Measurements from ENCODE around the gene GRK6. TPM values are rescaled to one million over a fixed set of nuclear protein-coding genes. Genes with fewer than 3 reads are reported as not detected.

Gene GRK6
- total and polyA plus RNA-seq, 9 of the 15 experiments (the other 6 are each of a cell fraction or from before 2014, with no cell fraction given) = 0.63 to 122 (median 44.5) TPM

DNA sequence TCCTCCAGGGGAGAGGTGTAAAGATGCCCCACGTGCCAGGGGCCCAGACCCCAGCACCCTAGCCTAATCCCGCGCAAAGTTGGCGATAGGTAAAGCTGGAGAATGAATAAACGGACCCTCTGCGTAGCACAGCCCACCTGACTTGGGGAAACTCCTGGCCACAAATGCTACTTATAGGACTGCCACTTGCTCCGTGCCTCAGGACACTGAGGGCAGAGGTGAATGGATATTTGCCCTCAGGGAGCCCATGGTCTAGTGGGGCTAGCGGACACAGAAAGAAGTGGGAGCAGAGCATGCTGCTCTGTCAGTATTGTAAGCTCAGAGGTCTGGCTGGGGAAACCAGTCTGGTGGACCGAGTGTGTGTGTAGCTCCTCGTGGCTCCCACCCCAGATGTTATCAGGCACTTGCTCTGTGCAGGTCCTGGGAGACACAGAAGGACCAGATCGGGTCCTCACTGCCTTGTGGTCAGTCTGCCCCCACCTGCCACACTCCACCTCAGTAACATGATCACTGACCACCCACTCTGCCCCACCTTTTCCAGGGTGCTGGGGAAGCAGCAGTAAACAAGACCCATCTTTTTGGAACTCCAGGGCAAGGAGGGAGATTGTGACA is 841 bp downstream of the GRK6 start (continued):
- 0 out of 2 replicates have a peak, but pooled peaks have one; percentile 43 for TF ChIP-seq BACH1 (tag; IDR thresholded peaks at IDR 0.05)
- no peak for TF ChIP-seq CCNT2 (IDR thresholded peaks at IDR 0.05; ENCODE audit: borderline replicate concordance, extremely low read depth, insufficient read length, low read depth, low read length)
- peak; percentile 53 for TF ChIP-seq GABPB1 (CRISPR knock-in tag; IDR thresholded peaks at IDR 0.05)
- TF ChIP-seq, protein P1, sequence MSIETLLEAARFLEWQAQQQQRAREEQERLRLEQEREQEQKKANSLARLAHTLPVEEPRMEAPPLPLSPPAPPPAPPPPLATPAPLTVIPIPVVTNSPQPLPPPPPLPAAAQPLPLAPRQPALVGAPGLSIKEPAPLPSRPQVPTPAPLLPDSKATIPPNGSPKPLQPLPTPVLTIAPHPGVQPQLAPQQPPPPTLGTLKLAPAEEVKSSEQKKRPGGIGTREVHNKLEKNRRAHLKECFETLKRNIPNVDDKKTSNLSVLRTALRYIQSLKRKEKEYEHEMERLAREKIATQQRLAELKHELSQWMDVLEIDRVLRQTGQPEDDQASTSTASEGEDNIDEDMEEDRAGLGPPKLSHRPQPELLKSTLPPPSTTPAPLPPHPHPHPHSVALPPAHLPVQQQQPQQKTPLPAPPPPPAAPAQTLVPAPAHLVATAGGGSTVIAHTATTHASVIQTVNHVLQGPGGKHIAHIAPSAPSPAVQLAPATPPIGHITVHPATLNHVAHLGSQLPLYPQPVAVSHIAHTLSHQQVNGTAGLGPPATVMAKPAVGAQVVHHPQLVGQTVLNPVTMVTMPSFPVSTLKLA (conservative IDR thresholded peaks at IDR 0.05) = peak; percentile 77 to 80
- 0 out of 2 replicates have a peak, but pooled peaks have one; percentile 73 for TF ChIP-seq ZC3H4 (CRISPR knock-in tag; IDR thresholded peaks at IDR 0.05; ENCODE audit: borderline replicate concordance)
- 0 out of 2 replicates have a peak, but pooled peaks have one; percentile 3 for TF ChIP-seq SMARCE1 (IDR thresholded peaks at IDR 0.05)
- peak; percentile 13 to 84; a peak in 2 of 4 replicates for TF ChIP-seq SIN3A (IDR thresholded peaks at IDR 0.05; ENCODE audit: borderline replicate concordance in 2 of 2, control insufficient read depth in 1 of 2, low read depth in 2 of 2, low read length in 2 of 2)
- TF ChIP-seq TRIM28 (IDR thresholded peaks at IDR 0.05) = no peak
- TF ChIP-seq, protein P2, sequence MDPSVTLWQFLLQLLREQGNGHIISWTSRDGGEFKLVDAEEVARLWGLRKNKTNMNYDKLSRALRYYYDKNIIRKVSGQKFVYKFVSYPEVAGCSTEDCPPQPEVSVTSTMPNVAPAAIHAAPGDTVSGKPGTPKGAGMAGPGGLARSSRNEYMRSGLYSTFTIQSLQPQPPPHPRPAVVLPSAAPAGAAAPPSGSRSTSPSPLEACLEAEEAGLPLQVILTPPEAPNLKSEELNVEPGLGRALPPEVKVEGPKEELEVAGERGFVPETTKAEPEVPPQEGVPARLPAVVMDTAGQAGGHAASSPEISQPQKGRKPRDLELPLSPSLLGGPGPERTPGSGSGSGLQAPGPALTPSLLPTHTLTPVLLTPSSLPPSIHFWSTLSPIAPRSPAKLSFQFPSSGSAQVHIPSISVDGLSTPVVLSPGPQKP (CRISPR knock-in tag; IDR thresholded peaks at IDR 0.05) = no peak
- TF ChIP-seq, protein P3, sequence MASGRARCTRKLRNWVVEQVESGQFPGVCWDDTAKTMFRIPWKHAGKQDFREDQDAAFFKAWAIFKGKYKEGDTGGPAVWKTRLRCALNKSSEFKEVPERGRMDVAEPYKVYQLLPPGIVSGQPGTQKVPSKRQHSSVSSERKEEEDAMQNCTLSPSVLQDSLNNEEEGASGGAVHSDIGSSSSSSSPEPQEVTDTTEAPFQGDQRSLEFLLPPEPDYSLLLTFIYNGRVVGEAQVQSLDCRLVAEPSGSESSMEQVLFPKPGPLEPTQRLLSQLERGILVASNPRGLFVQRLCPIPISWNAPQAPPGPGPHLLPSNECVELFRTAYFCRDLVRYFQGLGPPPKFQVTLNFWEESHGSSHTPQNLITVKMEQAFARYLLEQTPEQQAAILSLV (tag; IDR thresholded peaks at IDR 0.05) = no peak
- TF ChIP-seq ELF2 (CRISPR knock-in tag; IDR thresholded peaks at IDR 0.05) = no peak
- peak; percentile 26 for TF ChIP-seq TAF1 (IDR thresholded peaks at IDR 0.05; ENCODE audit: control insufficient read depth, extremely low read depth, insufficient read depth, low read length, severe bottlenecking)
- no peak for TF ChIP-seq PRPF4 (IDR thresholded peaks at IDR 0.05; ENCODE audit: insufficient read depth, low read depth, low read length, poor library complexity, severe bottlenecking)
- TF ChIP-seq ZNF436 (CRISPR knock-in tag; IDR thresholded peaks at IDR 0.05) = no peak
- no peak for TF ChIP-seq RAD51 (IDR thresholded peaks at IDR 0.05; ENCODE audit: borderline replicate concordance, low read depth)
- TF ChIP-seq ELF1 (tag; IDR thresholded peaks at IDR 0.05) = no peak
- TF ChIP-seq NFRKB (IDR thresholded peaks at IDR 0.05; ENCODE audit: low read depth) = peak; percentile 38; the same call in 1 of the 2 replicates
- TF ChIP-seq, protein P4, sequence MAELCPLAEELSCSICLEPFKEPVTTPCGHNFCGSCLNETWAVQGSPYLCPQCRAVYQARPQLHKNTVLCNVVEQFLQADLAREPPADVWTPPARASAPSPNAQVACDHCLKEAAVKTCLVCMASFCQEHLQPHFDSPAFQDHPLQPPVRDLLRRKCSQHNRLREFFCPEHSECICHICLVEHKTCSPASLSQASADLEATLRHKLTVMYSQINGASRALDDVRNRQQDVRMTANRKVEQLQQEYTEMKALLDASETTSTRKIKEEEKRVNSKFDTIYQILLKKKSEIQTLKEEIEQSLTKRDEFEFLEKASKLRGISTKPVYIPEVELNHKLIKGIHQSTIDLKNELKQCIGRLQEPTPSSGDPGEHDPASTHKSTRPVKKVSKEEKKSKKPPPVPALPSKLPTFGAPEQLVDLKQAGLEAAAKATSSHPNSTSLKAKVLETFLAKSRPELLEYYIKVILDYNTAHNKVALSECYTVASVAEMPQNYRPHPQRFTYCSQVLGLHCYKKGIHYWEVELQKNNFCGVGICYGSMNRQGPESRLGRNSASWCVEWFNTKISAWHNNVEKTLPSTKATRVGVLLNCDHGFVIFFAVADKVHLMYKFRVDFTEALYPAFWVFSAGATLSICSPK (IDR thresholded peaks at IDR 0.05; ENCODE audit: borderline replicate concordance) = 0 out of 2 replicates have a peak, but pooled peaks have one; percentile 57
- TF ChIP-seq NR2C1 (IDR thresholded peaks at IDR 0.05) = no peak
- TF ChIP-seq NR2C1 (tag; IDR thresholded peaks at IDR 0.05) = no peak
- TF ChIP-seq TEAD1 (CRISPR knock-in tag; IDR thresholded peaks at IDR 0.05) = peak in 1 of 2 experiments; percentile 62; a peak in 1 of 4 replicates
- TF ChIP-seq HMGN3 (IDR thresholded peaks at IDR 0.05; ENCODE audit: borderline replicate concordance, extremely low read depth, insufficient read length, low read depth, low read length) = no peak
- TF ChIP-seq FOS (IDR thresholded peaks at IDR 0.05; ENCODE audit: extremely low read depth, insufficient read length) = no peak

Data from K562 (cell line).